ENCODE data around the gene SLC39A9.

SLC39A9 gene

GRCh38 chr14:69505338-69506240 is 107.1 kb downstream of the SLC39A9 start:
- no peak for DNase-seq

- DNase-seq = no peak
These were observed 107.7 kb downstream of the SLC39A9 start for GRCh38 chr14:69506241-69506595.
